Measurements from ENCODE around the gene UNC80. TPM values are rescaled to one million over a fixed set of nuclear protein-coding genes. Genes with fewer than 3 reads are reported as not detected.

UNC80 gene
- total and polyA plus RNA-seq, 2 donors (not counting 3 experiments of a cell fraction or from before 2014, with no cell fraction given), result not detected

GRCh38 chr2:210028178-210028577, 256.5 kb downstream of the UNC80 start:
- FAIRE-seq (no peak), DNase-seq (ENCODE audit: low read depth, low spot score) (no peak)
- Histone ChIP-seq H4K20me1 (replicated peaks; ENCODE audit: control insufficient read depth, extremely low read depth, insufficient read depth, low read length) (no peaks in the 10 kb centered on the region), H3K9me1 (replicated peaks; ENCODE audit: control insufficient read depth, extremely low read depth, insufficient read depth, low read length) (no peaks in the 10 kb centered on the region), H3K9ac (replicated peaks; ENCODE audit: extremely low read depth, insufficient read depth, low read length) (no peak overlapping the region), H3K9me3 (replicated peaks; ENCODE audit: control insufficient read depth, insufficient read depth, low read length) (no peaks in the 10 kb centered on the region), H3K4me2 (ENCODE audit: insufficient read depth, low read length) (no peak overlapping the region), H3K79me2 (ENCODE audit: control insufficient read depth, insufficient read depth, low read length) (no peaks in the 10 kb centered on the region), H3K27me3 (ENCODE audit: control insufficient read depth in 2 of 2, insufficient read depth in 2 of 2, low read length in 2 of 2) (no peaks in the 10 kb centered on the region), H2AFZ (ENCODE audit: low read depth, low read length) (no peak overlapping the region), H3K4me1 (ENCODE audit: control insufficient read depth, extremely low read depth, insufficient read depth, low read length) (no peaks in the 10 kb centered on the region), H3K36me3 (ENCODE audit: control insufficient read depth in 2 of 2, extremely low read depth in 1 of 2, insufficient read depth in 2 of 2, low read length in 2 of 2) (peaks cover 3 to 11% of the 10 kb centered on the region in 2 experiments), H3K4me3 (replicated peaks in 1 of 3; ENCODE audit: insufficient read depth in 1 of 3, low read depth in 1 of 3, low read length in 3 of 3) (no peak overlapping the region), H3K27ac (ENCODE audit: insufficient read depth, low read depth, low read length) (no peak overlapping the region)
- BruUV-seq (replicated peaks), result no TSS peak
- ChIA-PET CTCF (no interaction called here), POLR2A (no interaction called here)
- no peak for TF ChIP-seq POLR2A (IDR thresholded peaks at IDR 0.05; ENCODE audit: low read depth, low read length)
- no peak for TF ChIP-seq POLR2AphosphoS5 (IDR thresholded peaks at IDR 0.05; ENCODE audit: insufficient read depth, low read depth, low read length)
- TF ChIP-seq, protein P1, sequence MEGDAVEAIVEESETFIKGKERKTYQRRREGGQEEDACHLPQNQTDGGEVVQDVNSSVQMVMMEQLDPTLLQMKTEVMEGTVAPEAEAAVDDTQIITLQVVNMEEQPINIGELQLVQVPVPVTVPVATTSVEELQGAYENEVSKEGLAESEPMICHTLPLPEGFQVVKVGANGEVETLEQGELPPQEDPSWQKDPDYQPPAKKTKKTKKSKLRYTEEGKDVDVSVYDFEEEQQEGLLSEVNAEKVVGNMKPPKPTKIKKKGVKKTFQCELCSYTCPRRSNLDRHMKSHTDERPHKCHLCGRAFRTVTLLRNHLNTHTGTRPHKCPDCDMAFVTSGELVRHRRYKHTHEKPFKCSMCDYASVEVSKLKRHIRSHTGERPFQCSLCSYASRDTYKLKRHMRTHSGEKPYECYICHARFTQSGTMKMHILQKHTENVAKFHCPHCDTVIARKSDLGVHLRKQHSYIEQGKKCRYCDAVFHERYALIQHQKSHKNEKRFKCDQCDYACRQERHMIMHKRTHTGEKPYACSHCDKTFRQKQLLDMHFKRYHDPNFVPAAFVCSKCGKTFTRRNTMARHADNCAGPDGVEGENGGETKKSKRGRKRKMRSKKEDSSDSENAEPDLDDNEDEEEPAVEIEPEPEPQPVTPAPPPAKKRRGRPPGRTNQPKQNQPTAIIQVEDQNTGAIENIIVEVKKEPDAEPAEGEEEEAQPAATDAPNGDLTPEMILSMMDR (IDR thresholded peaks at IDR 0.05; ENCODE audit: extremely low read depth in 1 of 2, insufficient read depth in 1 of 2, low read depth in 1 of 2, low read length in 2 of 2), result no peak
- TF ChIP-seq GATA2 (IDR thresholded peaks at IDR 0.05; ENCODE audit: insufficient read depth, insufficient read length, low read depth, low read length), result no peak
- TF ChIP-seq JUN (IDR thresholded peaks at IDR 0.05; ENCODE audit: borderline replicate concordance, insufficient read depth, insufficient read length, low read depth), result no peak
- TF ChIP-seq, protein P2, sequence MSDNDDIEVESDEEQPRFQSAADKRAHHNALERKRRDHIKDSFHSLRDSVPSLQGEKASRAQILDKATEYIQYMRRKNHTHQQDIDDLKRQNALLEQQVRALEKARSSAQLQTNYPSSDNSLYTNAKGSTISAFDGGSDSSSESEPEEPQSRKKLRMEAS (IDR thresholded peaks at IDR 0.05; ENCODE audit: insufficient read depth, insufficient read length), result no peak
- no peak for TF ChIP-seq MYC (IDR thresholded peaks at IDR 0.05; ENCODE audit: low read depth, low read length)
- TF ChIP-seq EZH2 (IDR thresholded peaks at IDR 0.05; ENCODE audit: borderline replicate concordance, low read depth, low read length, severe bottlenecking), result no peak
- no peak for TF ChIP-seq FOS (IDR thresholded peaks at IDR 0.05; ENCODE audit: borderline replicate concordance, insufficient read depth, low read length)
- dilution Hi-C loops (cut with MboI; ENCODE audit: extremely low pct_ligation_motif_present, low sequenced_read_pairs) (no loop called here), intact Hi-C loops (cut with micrococcal nuclease) (no loop called here)

All from endothelial cell of umbilical vein (primary cell).